HepG2 (cell line): ENCODE data around the gene CCNF. TPM values are rescaled to one million over a fixed set of nuclear protein-coding genes. Genes with fewer than 3 reads are reported as not detected.
A peak's percentile ranks its signal among the peaks of the same experiment; 100 is the strongest.

Experiments used
- GFI1 ChIP-seq: sonication (generic); formaldehyde crosslinking; IDR thresholded peaks from 2 replicates; pipeline ENCODE4 v1.5.0; 2020; ENCODE audit warnings: missing genetic modification reagents, mild to moderate bottlenecking, borderline replicate concordance
- HNF4G ChIP-seq, 2 experiments: sonication (generic) in 1 of 2; formaldehyde crosslinking in 1 of 2; IDR thresholded peaks; 2 replicates each; pipeline versions ENCODE4 v1.4.0 to v1.6.1; 2011 to 2020; ENCODE audit warnings: borderline replicate concordance in 2 of 2, low read depth in 2 of 2, mild to moderate bottlenecking in 2 of 2, low read length in 1 of 2, missing genetic modification reagents in 1 of 2, moderate library complexity in 1 of 2
- ZNF616 ChIP-seq: sonication (generic); formaldehyde crosslinking; IDR thresholded peaks from 2 replicates; pipeline ENCODE4 v1.5.0; 2020; ENCODE audit warnings: low read depth, mild to moderate bottlenecking, missing genetic modification reagents
- ZNF761 ChIP-seq: sonication (generic); formaldehyde crosslinking; conservative IDR thresholded peaks from 2 replicates; pipeline ENCODE4 v1.4.0; 2020; ENCODE audit warnings: mild to moderate bottlenecking, missing genetic modification reagents
- polyA plus RNA-seq, 8 experiments: library from polyadenylated mRNA; depleted of rRNA in 3 of 8; stranded (reverse) in 7 of 8; unstranded in 1 of 8; fragments of >200 nt; fragmentation: Illumina TruSeq in 4 of 8; extraction: Trizol in 4 of 8; gene quantifications; 2 replicates each; pipeline versions ENCODE4 v1.2.1 to v1.2.3, GENCODE V29; 2011 to 2016; ENCODE audit warnings: low read depth in 4 of 8, missing spikeins in 1 of 8, mixed read lengths in 1 of 8; ENCODE audit not compliant: insufficient read depth in 1 of 8
- total RNA-seq, 5 experiments: library from RNA; depleted of rRNA; stranded (reverse); fragments of >200 nt; fragmentation: Illumina TruSeq; extraction: Trizol; gene quantifications; 2 replicates each; pipeline ENCODE4 v1.2.3, GENCODE V29; 2016; ENCODE audit warnings: low read depth in 1 of 5
- TF ChIP-seq, protein P1 (sequence below), 2 experiments: sonication (generic) in 1 of 2; formaldehyde crosslinking in 1 of 2; IDR thresholded peaks; 2 replicates each; pipeline versions ENCODE4 v1.6.1 to v1.9.0; 2014 to 2022; ENCODE audit warnings: antibody characterized with exemption in 1 of 2, borderline replicate concordance in 1 of 2, inconsistent platforms in 1 of 2, low read depth in 1 of 2, missing genetic modification reagents in 1 of 2
- TF ChIP-seq, protein P2 (sequence below): sonication (generic); formaldehyde crosslinking; IDR thresholded peaks from 2 replicates; pipeline ENCODE4 v1.4.0; 2020; ENCODE audit warnings: missing genetic modification reagents, low read depth, mild to moderate bottlenecking, borderline replicate concordance
- TF ChIP-seq, protein P3 (sequence below): sonication (generic); formaldehyde crosslinking; IDR thresholded peaks from 2 replicates; pipeline ENCODE4 v1.8.0; 2022; ENCODE audit warnings: mild to moderate bottlenecking, missing genetic modification reagents; ENCODE audit not compliant: insufficient replicate concordance
- TF ChIP-seq, protein P4 (sequence below): sonication (generic); formaldehyde crosslinking; IDR thresholded peaks from 2 replicates; pipeline ENCODE4 v1.8.0; 2022; ENCODE audit warnings: missing genetic modification reagents, mild to moderate bottlenecking, moderate library complexity, borderline replicate concordance
- TF ChIP-seq, protein P5 (sequence below): conservative IDR thresholded peaks from 2 replicates; pipeline ENCODE4 v1.6.1; 2018; ENCODE audit warnings: missing genetic modification reagents
- TF ChIP-seq, protein P6 (sequence below): sonication (generic); formaldehyde crosslinking; IDR thresholded peaks from 2 replicates; pipeline ENCODE4 v1.4.0; 2020; ENCODE audit warnings: missing genetic modification reagents

The CCNF gene
- total and polyA plus RNA-seq, 2 of the 13 experiments (the other 11 are each of a cell fraction or from before 2014, with no cell fraction given), result 6.4 to 22.8 TPM

DNA sequence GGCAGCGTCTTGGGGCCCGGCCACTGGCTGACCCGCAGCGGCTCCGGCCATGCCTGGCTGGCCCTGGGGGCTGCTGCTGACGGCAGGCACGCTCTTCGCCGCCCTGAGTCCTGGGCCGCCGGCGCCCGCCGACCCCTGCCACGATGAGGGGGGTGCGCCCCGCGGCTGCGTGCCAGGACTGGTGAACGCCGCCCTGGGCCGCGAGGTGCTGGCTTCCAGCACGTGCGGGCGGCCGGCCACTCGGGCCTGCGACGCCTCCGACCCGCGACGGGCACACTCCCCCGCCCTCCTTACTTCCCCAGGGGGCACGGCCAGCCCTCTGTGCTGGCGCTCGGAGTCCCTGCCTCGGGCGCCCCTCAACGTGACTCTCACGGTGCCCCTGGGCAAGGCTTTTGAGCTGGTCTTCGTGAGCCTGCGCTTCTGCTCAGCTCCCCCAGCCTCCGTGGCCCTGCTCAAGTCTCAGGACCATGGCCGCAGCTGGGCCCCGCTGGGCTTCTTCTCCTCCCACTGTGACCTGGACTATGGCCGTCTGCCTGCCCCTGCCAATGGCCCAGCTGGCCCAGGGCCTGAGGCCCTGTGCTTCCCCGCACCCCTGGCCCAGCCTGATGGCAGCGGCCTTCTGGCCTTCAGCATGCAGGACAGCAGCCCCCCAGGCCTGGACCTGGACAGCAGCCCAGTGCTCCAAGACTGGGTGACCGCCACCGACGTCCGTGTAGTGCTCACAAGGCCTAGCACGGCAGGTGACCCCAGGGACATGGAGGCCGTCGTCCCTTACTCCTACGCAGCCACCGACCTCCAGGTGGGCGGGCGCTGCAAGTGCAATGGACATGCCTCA, 42.6 kb downstream of the CCNF start (continued):
- TF ChIP-seq, protein P1, sequence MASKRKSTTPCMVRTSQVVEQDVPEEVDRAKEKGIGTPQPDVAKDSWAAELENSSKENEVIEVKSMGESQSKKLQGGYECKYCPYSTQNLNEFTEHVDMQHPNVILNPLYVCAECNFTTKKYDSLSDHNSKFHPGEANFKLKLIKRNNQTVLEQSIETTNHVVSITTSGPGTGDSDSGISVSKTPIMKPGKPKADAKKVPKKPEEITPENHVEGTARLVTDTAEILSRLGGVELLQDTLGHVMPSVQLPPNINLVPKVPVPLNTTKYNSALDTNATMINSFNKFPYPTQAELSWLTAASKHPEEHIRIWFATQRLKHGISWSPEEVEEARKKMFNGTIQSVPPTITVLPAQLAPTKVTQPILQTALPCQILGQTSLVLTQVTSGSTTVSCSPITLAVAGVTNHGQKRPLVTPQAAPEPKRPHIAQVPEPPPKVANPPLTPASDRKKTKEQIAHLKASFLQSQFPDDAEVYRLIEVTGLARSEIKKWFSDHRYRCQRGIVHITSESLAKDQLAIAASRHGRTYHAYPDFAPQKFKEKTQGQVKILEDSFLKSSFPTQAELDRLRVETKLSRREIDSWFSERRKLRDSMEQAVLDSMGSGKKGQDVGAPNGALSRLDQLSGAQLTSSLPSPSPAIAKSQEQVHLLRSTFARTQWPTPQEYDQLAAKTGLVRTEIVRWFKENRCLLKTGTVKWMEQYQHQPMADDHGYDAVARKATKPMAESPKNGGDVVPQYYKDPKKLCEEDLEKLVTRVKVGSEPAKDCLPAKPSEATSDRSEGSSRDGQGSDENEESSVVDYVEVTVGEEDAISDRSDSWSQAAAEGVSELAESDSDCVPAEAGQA (IDR thresholded peaks at IDR 0.05; ENCODE audit: low read depth), result peak; percentile 33
- TF ChIP-seq, protein P1 (CRISPR knock-in tag; IDR thresholded peaks at IDR 0.05; ENCODE audit: borderline replicate concordance), result 0 out of 2 replicates have a peak, but pooled peaks have one; percentile 72
- TF ChIP-seq, protein P2, sequence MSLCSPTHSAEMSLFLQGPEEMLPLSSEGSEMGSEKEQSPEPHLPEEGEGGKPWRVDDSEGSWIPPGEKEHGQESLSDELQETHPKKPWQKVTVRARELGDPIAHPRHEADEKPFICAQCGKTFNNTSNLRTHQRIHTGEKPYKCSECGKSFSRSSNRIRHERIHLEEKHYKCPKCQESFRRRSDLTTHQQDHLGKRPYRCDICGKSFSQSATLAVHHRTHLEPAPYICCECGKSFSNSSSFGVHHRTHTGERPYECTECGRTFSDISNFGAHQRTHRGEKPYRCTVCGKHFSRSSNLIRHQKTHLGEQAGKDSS (CRISPR knock-in tag), result no peak
- TF ChIP-seq, protein P3, sequence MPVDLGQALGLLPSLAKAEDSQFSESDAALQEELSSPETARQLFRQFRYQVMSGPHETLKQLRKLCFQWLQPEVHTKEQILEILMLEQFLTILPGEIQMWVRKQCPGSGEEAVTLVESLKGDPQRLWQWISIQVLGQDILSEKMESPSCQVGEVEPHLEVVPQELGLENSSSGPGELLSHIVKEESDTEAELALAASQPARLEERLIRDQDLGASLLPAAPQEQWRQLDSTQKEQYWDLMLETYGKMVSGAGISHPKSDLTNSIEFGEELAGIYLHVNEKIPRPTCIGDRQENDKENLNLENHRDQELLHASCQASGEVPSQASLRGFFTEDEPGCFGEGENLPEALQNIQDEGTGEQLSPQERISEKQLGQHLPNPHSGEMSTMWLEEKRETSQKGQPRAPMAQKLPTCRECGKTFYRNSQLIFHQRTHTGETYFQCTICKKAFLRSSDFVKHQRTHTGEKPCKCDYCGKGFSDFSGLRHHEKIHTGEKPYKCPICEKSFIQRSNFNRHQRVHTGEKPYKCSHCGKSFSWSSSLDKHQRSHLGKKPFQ (CRISPR knock-in tag), result no peak
- TF ChIP-seq ZNF761 (CRISPR knock-in tag) (0 out of 2 replicates have a peak, but pooled peaks have one; percentile 34), HNF4G (IDR thresholded peaks at IDR 0.05; ENCODE audit: borderline replicate concordance, low read depth, low read length) (no peak), HNF4G (CRISPR knock-in tag; IDR thresholded peaks at IDR 0.05; ENCODE audit: borderline replicate concordance, low read depth) (peak; percentile 23; the same call in 1 of the 2 replicates), GFI1 (CRISPR knock-in tag) (0 out of 2 replicates have a peak, but pooled peaks have one; percentile 50), ZNF616 (peak; percentile 64)
- TF ChIP-seq, protein P4, sequence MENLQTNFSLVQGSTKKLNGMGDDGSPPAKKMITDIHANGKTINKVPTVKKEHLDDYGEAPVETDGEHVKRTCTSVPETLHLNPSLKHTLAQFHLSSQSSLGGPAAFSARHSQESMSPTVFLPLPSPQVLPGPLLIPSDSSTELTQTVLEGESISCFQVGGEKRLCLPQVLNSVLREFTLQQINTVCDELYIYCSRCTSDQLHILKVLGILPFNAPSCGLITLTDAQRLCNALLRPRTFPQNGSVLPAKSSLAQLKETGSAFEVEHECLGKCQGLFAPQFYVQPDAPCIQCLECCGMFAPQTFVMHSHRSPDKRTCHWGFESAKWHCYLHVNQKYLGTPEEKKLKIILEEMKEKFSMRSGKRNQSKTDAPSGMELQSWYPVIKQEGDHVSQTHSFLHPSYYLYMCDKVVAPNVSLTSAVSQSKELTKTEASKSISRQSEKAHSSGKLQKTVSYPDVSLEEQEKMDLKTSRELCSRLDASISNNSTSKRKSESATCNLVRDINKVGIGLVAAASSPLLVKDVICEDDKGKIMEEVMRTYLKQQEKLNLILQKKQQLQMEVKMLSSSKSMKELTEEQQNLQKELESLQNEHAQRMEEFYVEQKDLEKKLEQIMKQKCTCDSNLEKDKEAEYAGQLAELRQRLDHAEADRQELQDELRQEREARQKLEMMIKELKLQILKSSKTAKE (CRISPR knock-in tag), result peak; percentile 50; the same call in 1 of the 2 replicates
- TF ChIP-seq, protein P5, sequence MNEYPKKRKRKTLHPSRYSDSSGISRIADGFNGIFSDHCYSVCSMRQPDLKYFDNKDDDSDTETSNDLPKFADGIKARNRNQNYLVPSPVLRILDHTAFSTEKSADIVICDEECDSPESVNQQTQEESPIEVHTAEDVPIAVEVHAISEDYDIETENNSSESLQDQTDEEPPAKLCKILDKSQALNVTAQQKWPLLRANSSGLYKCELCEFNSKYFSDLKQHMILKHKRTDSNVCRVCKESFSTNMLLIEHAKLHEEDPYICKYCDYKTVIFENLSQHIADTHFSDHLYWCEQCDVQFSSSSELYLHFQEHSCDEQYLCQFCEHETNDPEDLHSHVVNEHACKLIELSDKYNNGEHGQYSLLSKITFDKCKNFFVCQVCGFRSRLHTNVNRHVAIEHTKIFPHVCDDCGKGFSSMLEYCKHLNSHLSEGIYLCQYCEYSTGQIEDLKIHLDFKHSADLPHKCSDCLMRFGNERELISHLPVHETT (CRISPR knock-in tag), result no peak
- TF ChIP-seq, protein P6, sequence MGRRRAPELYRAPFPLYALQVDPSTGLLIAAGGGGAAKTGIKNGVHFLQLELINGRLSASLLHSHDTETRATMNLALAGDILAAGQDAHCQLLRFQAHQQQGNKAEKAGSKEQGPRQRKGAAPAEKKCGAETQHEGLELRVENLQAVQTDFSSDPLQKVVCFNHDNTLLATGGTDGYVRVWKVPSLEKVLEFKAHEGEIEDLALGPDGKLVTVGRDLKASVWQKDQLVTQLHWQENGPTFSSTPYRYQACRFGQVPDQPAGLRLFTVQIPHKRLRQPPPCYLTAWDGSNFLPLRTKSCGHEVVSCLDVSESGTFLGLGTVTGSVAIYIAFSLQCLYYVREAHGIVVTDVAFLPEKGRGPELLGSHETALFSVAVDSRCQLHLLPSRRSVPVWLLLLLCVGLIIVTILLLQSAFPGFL (CRISPR knock-in tag), result 0 out of 2 replicates have a peak, but pooled peaks have one; percentile 3
